IPS-18a (cell line): ENCODE results near the gene DFFA.

ENCODE experiments used
- H3K27ac ChIP-seq: one replicate; pipeline ENCODE4 v1.5.1; 2013; ENCODE audit warnings: low read length
- H3K27me3 ChIP-seq: one replicate; pipeline ENCODE4 v1.6.1; 2013; ENCODE audit warnings: mild to moderate bottlenecking, low read length; ENCODE audit not compliant: control insufficient read depth, insufficient read depth
- H3K36me3 ChIP-seq: one replicate; pipeline ENCODE4 v1.6.1; 2013; ENCODE audit warnings: low read depth, low read length; ENCODE audit not compliant: control insufficient read depth
- H3K4me1 ChIP-seq: one replicate; pipeline ENCODE4 v1.6.1; 2013; ENCODE audit warnings: low read depth, low read length; ENCODE audit not compliant: control insufficient read depth
- H3K4me3 ChIP-seq: one replicate; pipeline ENCODE4 v1.5.1; 2013; ENCODE audit warnings: low read length
- H3K9ac ChIP-seq: one replicate; pipeline ENCODE4 v1.6.1; 2013; ENCODE audit warnings: mild to moderate bottlenecking, low read length, moderate library complexity
- H3K9me3 ChIP-seq: one replicate; pipeline ENCODE4 v1.6.1; 2013; ENCODE audit warnings: low read depth, low read length; ENCODE audit not compliant: control insufficient read depth

DFFA gene

DNA sequence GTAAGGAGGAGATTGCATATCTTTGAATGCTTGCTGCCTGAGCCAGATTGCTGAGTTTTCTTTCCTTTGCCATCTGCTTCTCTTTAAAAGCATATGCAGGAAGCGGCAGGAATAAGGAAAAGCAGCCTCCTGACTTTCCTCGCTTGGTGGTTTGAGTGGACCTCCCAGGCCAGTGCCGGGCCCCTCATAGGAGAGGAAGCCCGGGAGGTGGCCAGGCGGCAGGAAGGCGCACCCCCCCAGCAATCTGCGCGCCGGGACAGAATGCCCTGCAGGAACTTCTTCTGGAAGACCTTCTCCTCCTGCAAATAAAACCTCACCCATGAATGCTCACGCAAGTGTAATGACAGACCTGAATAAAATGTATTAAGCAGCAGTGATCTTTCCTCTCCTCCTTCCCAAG is 21.0 kb downstream of the DFFA start:
- H3K4me1 ChIP-seq = peaks cover 17% of the 10 kb centered on the region
- H3K27ac ChIP-seq = no peak overlapping the region
- H3K9ac ChIP-seq = no peak overlapping the region
- H3K36me3 ChIP-seq = no peaks in the 10 kb centered on the region
- H3K4me3 ChIP-seq = no peak overlapping the region
- no peaks in the 10 kb centered on the region for H3K27me3 ChIP-seq
- peaks cover 4% of the 10 kb centered on the region for H3K9me3 ChIP-seq

DNA sequence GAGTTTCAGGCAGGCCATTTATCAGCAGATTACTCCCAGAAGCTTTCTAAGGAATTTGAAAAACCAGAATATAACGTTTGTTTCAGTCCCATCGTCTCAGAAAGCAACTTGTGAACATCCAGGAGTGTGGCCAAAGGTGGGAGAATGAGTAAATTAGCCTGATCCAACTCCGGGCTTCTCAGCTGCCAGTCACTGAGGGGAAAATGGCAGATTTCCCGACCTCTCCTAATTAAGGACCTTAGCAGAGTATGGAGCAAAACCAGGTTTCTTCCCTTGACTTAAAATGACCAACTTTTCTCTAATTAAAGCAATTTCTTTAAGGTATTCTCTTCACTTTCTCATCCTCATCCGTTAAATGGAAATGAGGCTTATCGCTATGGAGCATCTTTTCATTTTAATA is 21.5 kb downstream of the DFFA start:
- no peak overlapping the region for H3K9ac ChIP-seq
- no peaks in the 10 kb centered on the region for H3K36me3 ChIP-seq
- peaks cover 4% of the 10 kb centered on the region for H3K9me3 ChIP-seq
- H3K4me1 ChIP-seq = peaks cover 17% of the 10 kb centered on the region
- no peak overlapping the region for H3K4me3 ChIP-seq
- H3K27ac ChIP-seq = no peak overlapping the region
- H3K27me3 ChIP-seq = no peaks in the 10 kb centered on the region

DNA sequence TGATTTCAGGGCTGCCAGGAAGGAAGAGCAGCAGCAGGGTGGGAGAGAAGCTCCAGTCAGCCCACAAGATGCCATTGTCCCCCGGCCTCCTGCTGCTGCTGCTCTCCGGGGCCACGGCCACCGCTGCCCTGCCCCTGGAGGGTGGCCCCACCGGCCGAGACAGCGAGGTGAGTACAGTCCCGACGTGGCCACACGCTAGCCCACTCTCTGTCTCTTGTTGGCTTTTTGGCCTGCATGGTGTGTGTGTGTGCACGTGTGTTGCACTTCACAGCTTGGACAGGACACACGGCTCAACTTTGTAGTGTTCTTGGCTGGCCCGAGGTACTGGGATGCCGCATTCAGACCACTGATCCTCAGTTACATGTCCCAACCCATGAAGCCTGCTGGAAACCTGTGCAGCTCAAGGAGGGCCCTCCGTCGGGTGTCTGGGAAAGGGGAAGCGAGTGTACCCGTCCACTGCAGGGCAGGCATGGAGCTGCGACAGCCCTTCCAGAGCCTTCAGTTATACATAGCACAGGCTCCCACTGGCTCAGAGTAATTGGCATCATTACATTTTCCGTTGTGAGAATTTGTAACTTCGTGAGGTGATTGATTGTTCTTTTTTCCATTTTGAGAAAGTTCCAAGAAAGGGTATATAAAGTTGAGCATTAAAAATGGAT is 22.0 kb downstream of the DFFA start:
- Histone ChIP-seq H3K4me3 (no peak overlapping the region), H3K27me3 (no peaks in the 10 kb centered on the region), H3K27ac (no peak overlapping the region), H3K9me3 (peaks cover 4% of the 10 kb centered on the region), H3K36me3 (no peaks in the 10 kb centered on the region), H3K4me1 (peaks cover 17% of the 10 kb centered on the region), H3K9ac (no peak overlapping the region)

DNA sequence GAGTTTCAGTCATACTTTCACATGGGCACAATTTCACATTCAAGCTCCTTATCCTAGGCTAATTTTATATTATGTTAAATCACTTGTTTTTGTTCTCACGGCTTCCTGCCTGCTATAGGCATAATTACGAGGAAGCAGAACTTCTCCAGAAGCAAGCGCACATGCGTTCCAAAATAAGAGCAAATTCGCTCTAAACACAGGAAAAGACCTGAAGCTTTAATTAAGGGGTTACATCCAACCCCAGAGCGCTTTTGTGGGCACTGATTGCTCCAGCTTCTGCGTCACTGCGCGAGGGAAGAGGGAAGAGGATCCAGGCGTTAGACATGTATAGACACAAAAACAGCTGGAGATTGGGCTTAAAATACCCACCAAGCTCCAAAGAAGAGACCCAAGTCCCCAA is 22.6 kb downstream of the DFFA start, which contains the start of gene CORT:
Gene CORT, plus strand, starts transcription at position 281 of the 400 bp plus-strand sequence. CDS start 193 bp downstream, outside the sequence.
- Histone ChIP-seq H3K4me3 (no peak within 1 kb of the TSS), H3K9ac (no peak within 1 kb of the TSS), H3K4me1 (peaks cover 17% of the 10 kb centered on the region)

DNA sequence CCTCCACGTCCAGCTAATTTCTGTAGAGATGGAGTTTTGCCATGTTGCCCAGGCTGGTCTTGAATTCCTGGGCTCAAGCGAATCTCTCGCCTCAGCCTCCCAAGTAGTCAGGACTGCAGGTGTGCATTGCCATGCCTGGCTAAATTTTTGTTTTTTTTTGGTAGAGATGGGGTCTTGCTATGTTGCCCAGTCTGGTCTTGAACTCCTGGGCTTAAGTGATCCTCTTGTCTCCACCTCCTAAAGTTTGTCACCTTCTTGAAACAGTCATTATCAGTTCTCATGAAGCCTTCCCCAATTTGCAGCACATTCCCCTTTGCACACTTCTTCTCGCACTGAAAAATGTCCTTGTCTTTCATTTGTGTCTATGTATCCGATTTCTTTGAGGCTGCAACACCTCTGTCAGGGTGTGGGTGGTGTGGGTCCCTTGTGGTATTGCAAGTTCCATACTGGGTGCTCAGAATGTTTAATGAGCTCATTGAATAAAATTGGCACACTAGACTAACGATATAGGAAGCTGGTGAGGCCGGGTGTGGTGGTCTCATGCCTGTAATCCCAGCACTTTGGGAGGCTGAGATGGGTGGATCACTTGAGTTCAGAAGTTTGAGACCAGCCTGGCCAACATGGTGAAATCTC is 25.4 kb downstream of the DFFA start:
- Histone ChIP-seq H3K36me3 (no peaks in the 10 kb centered on the region), H3K4me3 (no peak overlapping the region), H3K9ac (no peak overlapping the region), H3K4me1 (peaks cover 17% of the 10 kb centered on the region), H3K27ac (no peak overlapping the region), H3K9me3 (no peaks in the 10 kb centered on the region), H3K27me3 (no peaks in the 10 kb centered on the region)

More for the DNA sequence above, 22.6 kb downstream of the DFFA start, which contains the start of gene CORT:
- peaks cover 3% of the 10 kb centered on the region for H3K9me3 ChIP-seq
- H3K36me3 ChIP-seq = no peaks in the 10 kb centered on the region
- H3K27me3 ChIP-seq = no peaks in the 10 kb centered on the region
- no peak within 1 kb of the TSS for H3K27ac ChIP-seq

- Histone ChIP-seq H3K9me3 (no peaks in the 10 kb centered on the region), H3K4me3 (no peak overlapping the region), H3K36me3 (no peaks in the 10 kb centered on the region), H3K27ac (no peak overlapping the region), H3K9ac (no peak overlapping the region), H3K27me3 (no peaks in the 10 kb centered on the region), H3K4me1 (peaks cover 3% of the 10 kb centered on the region)
Observed at GRCh38 chr1:10444795-10445397, 27.4 kb downstream of the DFFA start.

DNA sequence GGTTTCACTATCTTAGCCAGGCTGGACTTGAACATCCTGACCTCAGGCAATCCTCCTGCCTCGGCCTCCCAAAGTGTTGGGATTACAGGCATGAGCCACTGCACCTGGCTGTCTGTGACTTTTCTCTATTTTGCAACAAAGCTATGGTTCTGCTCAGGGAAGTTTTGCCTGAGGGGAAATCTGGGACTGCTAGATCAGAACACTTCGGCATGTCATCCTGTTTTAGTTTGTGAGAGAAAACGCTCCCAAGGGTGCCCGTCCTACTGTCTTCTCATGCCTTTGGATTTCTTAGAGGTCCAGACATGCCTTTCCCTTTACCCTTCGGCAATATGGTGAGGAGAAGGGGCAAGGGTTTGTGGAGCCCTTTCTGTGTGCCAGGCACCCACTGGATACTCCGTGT is 28.1 kb downstream of the DFFA start:
- no peak overlapping the region for H3K4me3 ChIP-seq
- no peaks in the 10 kb centered on the region for H3K4me1 ChIP-seq
- no peaks in the 10 kb centered on the region for H3K36me3 ChIP-seq
- no peaks in the 10 kb centered on the region for H3K9me3 ChIP-seq
- H3K9ac ChIP-seq = no peak overlapping the region
- no peak overlapping the region for H3K27ac ChIP-seq
- H3K27me3 ChIP-seq = no peaks in the 10 kb centered on the region

DNA sequence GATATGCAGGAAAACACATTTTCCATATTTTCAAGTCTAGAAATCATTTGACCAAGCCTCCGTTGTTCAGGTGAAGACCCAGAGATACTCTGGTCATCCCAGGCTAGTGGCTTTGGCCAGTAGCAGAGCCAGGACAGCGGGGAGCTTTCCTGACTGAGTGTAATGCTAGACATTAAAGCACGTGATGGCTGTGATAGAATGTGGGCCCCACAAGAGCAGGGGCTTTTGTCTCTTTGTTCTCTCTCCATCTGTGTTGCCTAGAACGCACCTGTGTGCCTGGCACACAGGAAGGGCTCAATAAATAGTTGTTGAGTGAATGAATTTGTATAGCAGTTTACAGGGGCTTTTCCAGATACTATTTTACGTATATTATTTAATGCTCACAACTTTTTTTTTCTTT is 31.5 kb downstream of the DFFA start:
- no peaks in the 10 kb centered on the region for H3K27me3 ChIP-seq
- no peaks in the 10 kb centered on the region for H3K4me1 ChIP-seq
- H3K27ac ChIP-seq = no peak overlapping the region
- H3K36me3 ChIP-seq = no peaks in the 10 kb centered on the region
- H3K4me3 ChIP-seq = no peak overlapping the region
- H3K9ac ChIP-seq = no peak overlapping the region
- no peaks in the 10 kb centered on the region for H3K9me3 ChIP-seq

GRCh38 chr1:10440305-10440704 is 32.0 kb downstream of the DFFA start:
- no peaks in the 10 kb centered on the region for H3K36me3 ChIP-seq

DNA sequence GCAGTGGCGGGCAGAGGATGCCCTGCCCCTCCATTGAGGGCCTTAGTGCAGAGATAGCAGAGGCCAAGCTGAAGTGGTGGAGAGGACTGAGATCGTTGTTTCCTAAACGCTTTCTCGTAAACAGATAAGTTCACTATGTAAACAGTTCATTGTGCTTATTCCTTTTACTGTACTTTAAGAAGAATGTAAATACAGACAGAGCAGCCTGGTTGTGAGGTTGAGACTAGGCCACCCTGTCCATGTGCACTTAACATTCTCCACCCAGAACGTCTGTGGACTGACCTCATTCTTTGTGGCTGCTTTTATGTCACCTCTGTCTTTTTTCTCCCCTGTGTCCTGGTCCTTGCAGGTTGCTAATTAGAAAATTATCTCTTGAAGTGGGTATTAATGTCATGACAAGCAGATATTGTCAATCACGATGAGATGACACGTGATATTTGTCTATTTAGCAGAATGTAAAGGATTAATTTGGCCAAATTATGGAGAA is 33.6 kb downstream of the DFFA start:
- no peak overlapping the region for H3K27ac ChIP-seq

More at GRCh38 chr1:10440305-10440704, 32.0 kb downstream of the DFFA start:
- Histone ChIP-seq H3K27ac (no peak overlapping the region), H3K4me1 (no peaks in the 10 kb centered on the region), H3K9ac (no peak overlapping the region), H3K9me3 (no peaks in the 10 kb centered on the region), H3K4me3 (no peak overlapping the region), H3K27me3 (no peaks in the 10 kb centered on the region)

DNA sequence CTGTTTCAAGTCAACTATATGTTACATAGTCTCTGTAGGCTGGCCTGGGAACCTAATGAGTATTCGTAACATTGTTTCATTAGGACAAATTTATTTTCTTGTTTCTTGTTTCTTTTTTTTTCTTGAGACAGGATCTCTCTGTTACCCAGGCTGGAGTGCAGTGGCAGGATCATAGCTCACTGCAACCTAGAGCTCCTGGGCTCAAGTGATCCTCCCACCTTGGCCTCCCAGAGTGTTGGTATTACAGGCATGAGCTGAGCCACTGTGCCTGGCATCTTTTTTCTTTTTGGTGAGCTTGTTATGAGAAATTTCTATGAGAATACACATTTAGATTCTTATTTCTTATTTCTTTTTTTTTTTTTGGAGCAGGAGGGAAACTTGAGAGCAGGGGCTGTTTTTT is 35.3 kb downstream of the DFFA start:
- Histone ChIP-seq H3K4me3 (no peak overlapping the region), H3K9ac (no peak overlapping the region), H3K27ac (no peak overlapping the region), H3K9me3 (no peaks in the 10 kb centered on the region), H3K4me1 (no peaks in the 10 kb centered on the region), H3K27me3 (no peaks in the 10 kb centered on the region), H3K36me3 (no peaks in the 10 kb centered on the region)

More for the DNA sequence above, 33.6 kb downstream of the DFFA start:
- no peaks in the 10 kb centered on the region for H3K27me3 ChIP-seq
- no peak overlapping the region for H3K9ac ChIP-seq
- no peaks in the 10 kb centered on the region for H3K36me3 ChIP-seq
- no peak overlapping the region for H3K4me3 ChIP-seq
- no peaks in the 10 kb centered on the region for H3K9me3 ChIP-seq
- H3K4me1 ChIP-seq = no peaks in the 10 kb centered on the region
